SK-N-MC (cell line): ENCODE measurements around the gene CTXND2.

Experiments used
- EZH2 ChIP-seq: fragments of 200-600 bp; sonication (generic); IDR thresholded peaks from one replicate; pipeline ENCODE4 v1.6.1; 2017; ENCODE audit warnings: antibody characterized with exemption
- POLR2AphosphoS5 ChIP-seq: IDR thresholded peaks from 2 replicates; pipeline ENCODE4 v1.6.1; 2012; ENCODE audit warnings: mild to moderate bottlenecking, low read depth, low read length, borderline replicate concordance

GRCh38 chr1:150876119-150876454 is 10.8 kb upstream of the CTXND2 start:
- TF ChIP-seq EZH2, result no peak
- no peak for TF ChIP-seq POLR2AphosphoS5
